H1 (cell line): ENCODE results near the gene TUBB4B. TPM values are rescaled to one million over a fixed set of nuclear protein-coding genes. Genes with fewer than 3 reads are reported as not detected.
A peak's percentile ranks its signal among the peaks of the same experiment; 100 is the strongest.

Experiments used
- CTCF ChIA-PET: fragments of 300-600 bp; sonication (Branson Sonifier 250); formaldehyde crosslinking; loops from one replicate; lab custom pipeline; 2021; ENCODE audit not compliant: partially characterized antibody; lab: Charles Lee
- POLR2A ChIA-PET: fragments of 300-600 bp; sonication (Branson Sonifier 250); formaldehyde crosslinking; loops from one replicate; lab custom pipeline; 2021; ENCODE audit warnings: inconsistent platforms; ENCODE audit not compliant: partially characterized antibody; lab: Charles Lee
- DNase-seq, 2 experiments: peaks; one replicate each; pipeline versions ENCODE4 v3.0.0 to v3.0.0-alpha.2; 2010 to 2022; ENCODE audit warnings: low spot score in 2 of 2, low read depth in 1 of 2, mixed read lengths in 1 of 2
- FAIRE-seq: peaks from 2 replicates; lab custom pipeline; 2011; peaks lifted over from hg19 to GRCh38; lab: Jason Lieb, UNC
- H2AFZ ChIP-seq: 2 replicates; pipeline ENCODE4 v1.8.1; 2012; ENCODE audit warnings: low read length, inconsistent platforms
- H2AK5ac ChIP-seq: 2 replicates; pipeline ENCODE4 v1.6.1; 2013; ENCODE audit warnings: low read depth, low read length
- H2BK120ac ChIP-seq: replicated peaks from 2 replicates; pipeline ENCODE3; 2013; ENCODE audit warnings: low read depth, low read length, inconsistent platforms
- H2BK12ac ChIP-seq: 2 replicates; pipeline ENCODE4 v1.6.1; 2013; ENCODE audit warnings: low read depth, low read length
- H2BK15ac ChIP-seq: 2 replicates; pipeline ENCODE4 v1.6.1; 2013; ENCODE audit warnings: low read length
- H2BK20ac ChIP-seq: 2 replicates; pipeline ENCODE4 v1.6.1; 2013; ENCODE audit warnings: low read length
- H2BK5ac ChIP-seq: 2 replicates; pipeline ENCODE4 v1.6.1; 2013; ENCODE audit warnings: low read depth, low read length
- H3K14ac ChIP-seq: 2 replicates; pipeline ENCODE4 v1.6.1; 2013; ENCODE audit warnings: inconsistent platforms; ENCODE audit not compliant: insufficient read length
- H3K18ac ChIP-seq: 2 replicates; pipeline ENCODE4 v1.6.1; 2013; ENCODE audit warnings: low read length; ENCODE audit errors: extremely low read depth
- H3K23ac ChIP-seq: 2 replicates; pipeline ENCODE4 v1.6.1; 2013; ENCODE audit warnings: inconsistent platforms; ENCODE audit not compliant: insufficient read length
- H3K23me2 ChIP-seq: 2 replicates; pipeline ENCODE4 v1.6.1; 2013; ENCODE audit warnings: low read depth, low read length
- H3K27ac ChIP-seq: 2 replicates; pipeline ENCODE4 v1.6.1; 2011; ENCODE audit warnings: low read depth, low read length, inconsistent platforms
- H3K27me3 ChIP-seq, 4 experiments: replicated peaks in 1 of 4; 1 replicate in 1 of 4; 2 replicates in 3 of 4; pipeline versions ENCODE4 v1.6.1 to v1.8.1; 2011 to 2013; ENCODE audit warnings: low read length in 3 of 4, mild to moderate bottlenecking in 3 of 4, inconsistent platforms in 2 of 4, mixed read lengths in 2 of 4, moderate library complexity in 1 of 4; ENCODE audit not compliant: control insufficient read depth in 3 of 4, insufficient read depth in 3 of 4; ENCODE audit errors: extremely low read depth in 1 of 4
- H3K36me3 ChIP-seq, 4 experiments: 2 replicates each; pipeline versions ENCODE4 v1.6.1 to v1.8.1; 2011 to 2013; ENCODE audit warnings: mild to moderate bottlenecking in 4 of 4, low read length in 3 of 4, moderate library complexity in 2 of 4, control low read depth in 1 of 4, inconsistent platforms in 1 of 4; ENCODE audit not compliant: insufficient read depth in 4 of 4, control insufficient read depth in 2 of 4
- H3K4ac ChIP-seq: replicated peaks from 2 replicates; pipeline ENCODE3; 2013; ENCODE audit warnings: low read length, low read depth, mixed read lengths, inconsistent platforms; ENCODE audit not compliant: insufficient read length
- H3K4me1 ChIP-seq, 4 experiments: replicated peaks in 1 of 4; 1 replicate in 1 of 4; 2 replicates in 3 of 4; pipeline versions ENCODE4 v1.6.1 to v1.8.1; 2011 to 2013; ENCODE audit warnings: low read length in 3 of 4, inconsistent platforms in 2 of 4, mixed read lengths in 1 of 4; ENCODE audit not compliant: insufficient read depth in 4 of 4, control insufficient read depth in 3 of 4
- H3K4me2 ChIP-seq, 2 experiments: 2 replicates each; pipeline versions ENCODE4 v1.6.1 to v1.8.1; 2011 to 2013; ENCODE audit warnings: low read depth in 2 of 2, low read length in 2 of 2, control low read depth in 1 of 2, inconsistent platforms in 1 of 2, mild to moderate bottlenecking in 1 of 2; ENCODE audit not compliant: insufficient read depth in 1 of 2
- H3K4me3 ChIP-seq, 4 experiments: fragments of 200-600, 300-600 bp in 1 of 4; sonication (generic), shearing (Covaris generic), sonication (Bioruptor Twin) in 1 of 4; 2 replicates each; pipeline versions ENCODE4 v1.5.1 to v1.8.1; 2011 to 2016; ENCODE audit warnings: low read length in 4 of 4, low read depth in 3 of 4, control low read depth in 2 of 4, inconsistent platforms in 2 of 4, mild to moderate bottlenecking in 2 of 4, mixed read lengths in 1 of 4, moderate library complexity in 1 of 4; ENCODE audit not compliant: insufficient read depth in 2 of 4; ENCODE audit errors: extremely low read depth in 1 of 4
- H3K56ac ChIP-seq: replicated peaks from 2 replicates; pipeline ENCODE3; 2013; ENCODE audit warnings: low read depth, mild to moderate bottlenecking, mixed read lengths, low read length, inconsistent platforms; ENCODE audit not compliant: insufficient read length
- H3K79me1 ChIP-seq: 2 replicates; pipeline ENCODE4 v1.6.1; 2013; ENCODE audit warnings: low read depth, low read length, control low read depth
- H3K79me2 ChIP-seq, 2 experiments: 2 replicates each; pipeline versions ENCODE4 v1.6.1 to v1.8.1; 2012 to 2013; ENCODE audit warnings: low read length in 2 of 2, mild to moderate bottlenecking in 2 of 2, inconsistent platforms in 1 of 2; ENCODE audit not compliant: insufficient read depth in 2 of 2, control insufficient read depth in 1 of 2
- H3K9ac ChIP-seq, 4 experiments: replicated peaks in 1 of 4; 1 replicate in 1 of 4; 2 replicates in 3 of 4; pipeline versions ENCODE4 v1.6.1 to v1.8.1; 2011 to 2013; ENCODE audit warnings: low read depth in 3 of 4, low read length in 3 of 4, control low read depth in 2 of 4, mild to moderate bottlenecking in 2 of 4, moderate library complexity in 2 of 4, inconsistent platforms in 1 of 4; ENCODE audit errors: extremely low read depth in 1 of 4
- H3K9me3 ChIP-seq, 2 experiments: 2 replicates each; pipeline versions ENCODE4 v1.6.1 to v1.8.1; 2012 to 2013; ENCODE audit warnings: mild to moderate bottlenecking in 2 of 2, moderate library complexity in 2 of 2, control low read depth in 1 of 2, inconsistent platforms in 1 of 2, low read depth in 1 of 2, low read length in 1 of 2, mixed read lengths in 1 of 2; ENCODE audit not compliant: insufficient read depth in 2 of 2
- H4K20me1 ChIP-seq, 2 experiments: replicated peaks in 1 of 2; 2 replicates each; pipeline versions ENCODE3 to v1.8.1; 2011 to 2013; ENCODE audit warnings: inconsistent platforms in 2 of 2, low read length in 2 of 2, mild to moderate bottlenecking in 1 of 2; ENCODE audit not compliant: insufficient read depth in 2 of 2, control insufficient read depth in 1 of 2
- H4K5ac ChIP-seq: 2 replicates; pipeline ENCODE4 v1.6.1; 2013; ENCODE audit warnings: low read length, low read depth, mixed read lengths, inconsistent platforms; ENCODE audit not compliant: insufficient read length
- H4K8ac ChIP-seq: 2 replicates; pipeline ENCODE4 v1.8.0; 2013; ENCODE audit warnings: mild to moderate bottlenecking, moderate library complexity, low read length, inconsistent platforms; ENCODE audit not compliant: insufficient read depth; ENCODE audit errors: extremely low read depth
- H4K91ac ChIP-seq: replicated peaks from 2 replicates; pipeline ENCODE3; 2013; ENCODE audit warnings: low read length, mixed read lengths, inconsistent platforms; ENCODE audit not compliant: insufficient read length
- CEBPB ChIP-seq: IDR thresholded peaks from 2 replicates; pipeline ENCODE4 v1.6.1; 2012; ENCODE audit warnings: low read depth, low read length
- CTBP2 ChIP-seq: IDR thresholded peaks from 2 replicates; pipeline ENCODE4 v1.7.0; 2011; ENCODE audit warnings: borderline replicate concordance, mild to moderate bottlenecking, moderate library complexity, mixed read lengths, low read length; ENCODE audit not compliant: insufficient read depth, insufficient read length
- EGR1 ChIP-seq: IDR thresholded peaks from 2 replicates; pipeline ENCODE4 v1.6.1; 2011; ENCODE audit warnings: low read depth, low read length, borderline replicate concordance
- JUND ChIP-seq: IDR thresholded peaks from 2 replicates; pipeline ENCODE4 v1.6.1; 2011; ENCODE audit warnings: mild to moderate bottlenecking, improper control_type of control experiment, low read length
- KDM1A ChIP-seq: fragments of 200-600, 300-600 bp; sonication (generic); IDR thresholded peaks from 2 replicates; pipeline ENCODE4 v1.7.1; 2016; ENCODE audit warnings: mild to moderate bottlenecking, low read length, borderline replicate concordance
- KDM4A ChIP-seq: IDR thresholded peaks from one replicate; pipeline ENCODE4 v1.7.1; 2012; ENCODE audit warnings: low read depth, mild to moderate bottlenecking, moderate library complexity, low read length, inconsistent platforms; ENCODE audit not compliant: severe bottlenecking
- KDM5A ChIP-seq: fragments of 200-600 bp; IDR thresholded peaks from 2 replicates; pipeline ENCODE4 v1.7.1; 2012; ENCODE audit warnings: mild to moderate bottlenecking, low read length, inconsistent platforms, mixed read lengths
- RBBP5 ChIP-seq: IDR thresholded peaks from 2 replicates; pipeline ENCODE4 v1.7.1; 2012; ENCODE audit warnings: low read depth, mild to moderate bottlenecking, inconsistent platforms, low read length, moderate library complexity, borderline replicate concordance
- SP1 ChIP-seq: IDR thresholded peaks from 2 replicates; pipeline ENCODE4 v1.6.1; 2011; ENCODE audit warnings: low read depth, low read length
- TEAD4 ChIP-seq: IDR thresholded peaks from 2 replicates; pipeline ENCODE4 v1.6.1; 2012; ENCODE audit warnings: low read depth, low read length, inconsistent platforms, mixed read lengths
- USF2 ChIP-seq: IDR thresholded peaks from 2 replicates; pipeline ENCODE4 v1.6.1; 2011; ENCODE audit warnings: low read length, improper control_type of control experiment
- WGBS, 2 experiments: shearing (Covaris generic) in 1 of 2; methylation state at CpG; one replicate each; pipeline versions ENCODE4 v1.1.6 to v1.1.7; 2013 to 2015; ENCODE audit warnings: low lambda C conversion rate in 2 of 2, mixed read lengths in 2 of 2, inconsistent platforms in 1 of 2, low coverage in 1 of 2, missing lambda C conversion rate in 1 of 2; ENCODE audit not compliant: insufficient replicate concordance in 2 of 2, insufficient coverage in 1 of 2, insufficient read length in 1 of 2; ENCODE audit errors: extremely low coverage in 1 of 2, missing lambda C conversion rate in 1 of 2; 5-methylcytosine and 5-hydroxymethylcytosine counted together
- polyA plus RNA-seq, 7 experiments: library from polyadenylated mRNA; depleted of rRNA in 3 of 7; stranded (reverse) in 5 of 7; unstranded in 2 of 7; fragments of >200 nt in 5 of 7; fragments of 200-250 nt in 2 of 7; gene quantifications; 1 replicate in 5 of 7; 2 replicates in 1 of 7; 4 replicates in 1 of 7; pipeline versions ENCODE4 v1.2.1 to v1.2.3, GENCODE V29; 2011 to 2013; ENCODE audit warnings: missing spikeins in 2 of 7, mixed read lengths in 2 of 7
- total RNA-seq: library from RNA; stranded (reverse); fragmentation: NEBNext Ultra II Directional; extraction: Animal tissue kit (Norgen Biotek cat#: 25700); gene quantifications from 2 replicates; pipeline ENCODE4 v1.2.1, GENCODE V29; 2021

The TUBB4B gene
- total and polyA plus RNA-seq, 2 of the 8 experiments (the other 6 are each of a cell fraction or from before 2014, with no cell fraction given), result 280 to 307 TPM

GRCh38 chr9:137233143-137233980 is 7.7 kb upstream of the TUBB4B start:
- Histone ChIP-seq H2AFZ (no peak overlapping the region), H3K9me3 (no peaks in the 10 kb centered on the region), H4K8ac (peak overlapping the region; percentile 51; the same call in 1 of the 2 replicates), H2BK120ac (no peak overlapping the region), H4K91ac (no peak overlapping the region), H3K4ac (no peak overlapping the region), H3K23me2 (no peaks in the 10 kb centered on the region), H3K4me3 (no peak overlapping the region), H3K18ac (no peak overlapping the region), H2AK5ac (no peak overlapping the region), H2BK12ac (no peak overlapping the region), H3K56ac (no peak overlapping the region), H4K5ac (no peak overlapping the region), H3K23ac (no peak overlapping the region), H3K27me3 (no peaks in the 10 kb centered on the region; a peak in 1 of 7 replicates), H3K27ac (no peak overlapping the region), H3K79me2 (no peaks in the 10 kb centered on the region), H3K4me1 (peaks cover 0 to 17% (median 8%) of the 10 kb centered on the region in 4 experiments; a peak in 6 of 7 replicates), H2BK15ac (no peak overlapping the region), H2BK5ac (no peak overlapping the region), H4K20me1 (peaks cover under 1 to 6% of the 10 kb centered on the region in 2 experiments), H3K36me3 (no peaks in the 10 kb centered on the region), H3K4me2 (no peak overlapping the region), H3K79me1 (no peaks in the 10 kb centered on the region), H2BK20ac (no peak overlapping the region), H3K14ac (no peak overlapping the region), H3K9ac (no peak overlapping the region)
- ChIA-PET POLR2A (interaction anchor here (0.6 to 69.9 kb wide), 3 partner anchors 2 to 534 kb away, joined by 3 to 1462 read pairs (median 1462); partner anchors contain the start of genes CYSRT1, NDOR1, NELFB and RNF208), CTCF (interaction anchor here (0.6 to 20.2 kb wide), 8 partner anchors 11 to 204 kb away, joined by 3 to 204 read pairs (median 4); partner anchors contain the start of genes ANAPC2, NDOR1, SSNA1 and TMEM203)
- DNase-seq (no peak), FAIRE-seq (no peak)
- WGBS, 2 experiments, result 84% methylated on average over 15 of the region's 40 CpGs; no CpG with 5 or more reads in 1 of the 2 experiments
- TF ChIP-seq TEAD4 (no peak), CEBPB (no peak), USF2 (no peak), CTBP2 (no peak), EGR1 (no peak), KDM1A (no peak), SP1 (no peak), JUND (no peak), KDM4A (no peak), KDM5A (no peak), RBBP5 (no peak)
